TTC549 (cell line): ENCODE data around the gene CBX4.

Experiments
- FAIRE-seq: peaks from 2 replicates; lab custom pipeline; 2012; peaks lifted over from hg19 to GRCh38; lab: Jason Lieb, UNC

Gene CBX4

DNA sequence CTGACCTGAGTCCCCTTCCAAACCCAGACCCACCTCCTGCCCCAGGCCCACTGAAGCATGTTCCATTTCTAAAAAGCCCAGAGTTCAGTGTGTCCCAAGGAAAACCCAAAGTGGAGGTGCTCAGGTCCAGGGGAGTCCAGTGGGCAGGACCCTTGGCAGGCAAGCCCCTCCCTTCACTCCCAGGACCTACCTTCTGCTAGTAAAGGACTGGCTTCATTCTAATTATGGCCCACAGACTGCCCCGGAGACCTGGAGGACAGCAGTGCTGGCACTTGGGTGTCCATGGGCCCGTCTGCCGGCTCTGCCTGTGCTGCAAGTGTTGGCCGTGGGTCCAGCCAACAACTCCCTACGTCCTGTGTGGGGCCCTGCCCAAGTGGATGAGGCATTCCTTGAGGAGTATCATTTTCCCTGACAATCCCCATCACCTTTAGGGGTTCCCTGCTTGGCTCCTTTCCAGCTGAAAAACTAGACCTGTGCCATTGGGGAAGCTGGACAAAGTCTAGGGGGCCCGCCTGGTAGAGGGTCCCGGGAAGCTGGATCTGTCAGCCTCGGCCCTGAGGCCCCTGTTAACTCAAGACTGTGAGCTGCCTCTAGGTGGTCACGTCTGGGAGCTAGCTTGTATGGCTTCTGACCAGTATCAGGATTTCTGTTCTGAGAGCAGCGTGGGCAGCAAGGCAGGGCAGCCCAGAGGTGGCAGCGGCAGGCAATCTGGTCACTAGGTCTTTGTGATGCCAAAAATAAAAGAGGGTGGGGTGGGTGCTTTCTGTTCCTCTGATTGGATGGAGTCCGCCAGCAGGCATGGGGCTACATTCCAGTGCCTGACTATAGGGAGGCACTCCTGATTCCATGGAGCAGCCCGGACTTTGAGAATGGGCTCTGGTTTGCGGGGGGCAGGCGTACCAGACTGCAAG lies 53.1 kb downstream of the CBX4 start:
- no peak for FAIRE-seq

DNA sequence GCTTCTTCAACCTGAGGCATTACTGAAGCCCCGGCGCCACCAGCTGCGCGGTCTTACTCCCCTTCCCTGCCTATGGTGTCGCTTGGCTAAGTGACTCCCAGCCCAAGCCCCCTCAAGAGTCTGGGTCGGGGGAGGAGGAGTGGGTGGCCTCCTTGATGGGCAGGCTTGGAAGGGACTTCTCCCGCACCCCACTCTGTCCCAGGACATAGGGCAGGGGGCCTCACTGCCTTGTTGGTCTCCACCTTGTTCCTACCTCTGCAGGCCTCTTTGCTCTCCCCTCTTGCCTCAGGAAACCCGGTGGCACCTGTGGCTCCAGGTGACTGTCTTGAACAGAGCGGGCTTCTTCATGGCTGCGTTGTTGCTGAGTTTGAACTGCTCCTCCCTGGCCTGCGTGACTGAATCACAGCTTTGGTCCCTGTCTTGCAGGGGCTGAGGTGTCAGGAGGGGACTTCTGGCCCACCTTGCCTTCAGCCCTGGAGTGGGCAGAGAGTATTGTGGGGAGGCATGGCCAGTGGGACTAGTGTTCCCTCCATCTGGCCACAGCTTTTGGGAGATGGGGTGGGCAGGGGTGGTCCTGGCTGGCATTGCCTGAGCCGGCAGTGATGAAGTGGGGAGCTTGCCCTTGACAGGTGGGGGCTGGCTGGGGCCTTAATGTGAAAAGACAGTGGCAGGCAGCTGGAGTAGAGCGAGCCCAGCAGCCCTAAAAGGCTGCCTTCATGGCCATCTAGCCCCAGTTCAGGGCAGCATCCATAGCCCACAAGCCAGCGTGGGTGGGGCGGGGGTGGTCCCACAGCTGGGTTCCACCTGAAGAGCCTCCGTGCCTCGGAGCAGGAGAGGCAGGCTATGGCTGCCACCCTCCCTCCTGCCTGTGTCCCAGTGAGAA lies 54.0 kb downstream of the CBX4 start:
- FAIRE-seq = no peak

GRCh38 chr17:79784353-79785016 lies 54.8 kb downstream of the CBX4 start:
- FAIRE-seq = no peak

DNA sequence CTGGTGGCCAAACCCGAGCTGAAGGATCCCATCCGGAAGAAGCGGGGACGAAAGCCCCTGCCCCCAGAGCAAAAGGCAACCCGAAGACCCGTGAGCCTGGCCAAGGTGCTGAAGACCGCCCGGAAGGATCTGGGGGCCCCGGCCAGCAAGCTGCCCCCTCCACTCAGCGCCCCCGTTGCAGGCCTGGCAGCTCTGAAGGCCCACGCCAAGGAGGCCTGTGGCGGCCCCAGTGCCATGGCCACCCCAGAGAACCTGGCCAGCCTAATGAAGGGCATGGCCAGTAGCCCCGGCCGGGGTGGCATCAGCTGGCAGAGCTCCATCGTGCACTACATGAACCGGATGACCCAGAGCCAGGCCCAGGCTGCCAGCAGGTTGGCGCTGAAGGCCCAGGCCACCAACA lies 55.3 kb downstream of the CBX4 start:
- FAIRE-seq = no peak
